CD4-positive, alpha-beta T cell treated with Interleukin-12 subunit alpha and Interleukin-12 subunit beta, for 1 hour (primary cell): ENCODE results near the gene WDR76.

Experiments
- DNase-seq: peaks from one replicate; pipeline ENCODE4 v3.0.0-alpha.2; 2020

WDR76 gene

GRCh38 chr15:43915631-43916325 is 89.0 kb downstream of the WDR76 start:
- no peak for DNase-seq

GRCh38 chr15:43916326-43916660 is 89.5 kb downstream of the WDR76 start:
- DNase-seq, result no peak
